Measurements from ENCODE around the gene INHBC.

INHBC gene

GRCh38 chr12:57455374-57456144 lies 21.0 kb downstream of the INHBC start:
- Histone ChIP-seq H3K4me3 (peak overlapping the region in 3 of 10 experiments; percentile 7 to 39 (median 37); a peak in 2 of 20 replicates), H3K9ac (peak overlapping the region in 7 of 11 experiments; percentile 1 to 66 (median 42); a peak in 10 of 22 replicates), H4K20me1 (peaks cover 0 to 3% (median 0%) of the 10 kb centered on the region in 11 experiments; a peak in 3 of 22 replicates), H3K36me3 (no peaks in the 10 kb centered on the region), H3K4me1 (peaks cover 61 to 83% (median 79%) of the 10 kb centered on the region in 10 experiments), H3K27me3 (peaks cover 0 to 6% (median 5%) of the 10 kb centered on the region in 11 experiments; a peak in 17 of 22 replicates), H3K9me3 (replicated peaks in 1 of 11) (no peaks in the 10 kb centered on the region), H3K4me2 (peak overlapping the region; percentile 53 to 89 (median 75)), H3K27ac (peak overlapping the region in 6 of 11 experiments; percentile 3 to 74 (median 54); a peak in 10 of 22 replicates)
- no peak for TF ChIP-seq Cebpa-rat (IDR thresholded peaks at IDR 0.05)

GRCh38 chr12:57456145-57456700 lies 21.6 kb downstream of the INHBC start:
- no peak for TF ChIP-seq Cebpa-rat (IDR thresholded peaks at IDR 0.05)
- H4K20me1 ChIP-seq, result peaks cover 0 to 9% (median 0%) of the 10 kb centered on the region in 11 experiments; a peak in 4 of 22 replicates
- H3K27ac ChIP-seq, result peak overlapping the region in 4 of 11 experiments; percentile 41 to 74 (median 70); a peak in 7 of 22 replicates
- H3K4me3 ChIP-seq, result peak overlapping the region in 3 of 10 experiments; percentile 7 to 39 (median 37); a peak in 2 of 20 replicates
- H3K9ac ChIP-seq, result peak overlapping the region in 6 of 11 experiments; percentile 1 to 66 (median 51); a peak in 8 of 22 replicates
- H3K9me3 ChIP-seq (replicated peaks in 1 of 11), result no peaks in the 10 kb centered on the region
- peaks cover 65 to 86% (median 83%) of the 10 kb centered on the region in 10 experiments for H3K4me1 ChIP-seq
- peak overlapping the region; percentile 53 to 89 (median 75) for H3K4me2 ChIP-seq
- H3K27me3 ChIP-seq, result peaks cover 5 to 13% (median 12%) of the 10 kb centered on the region in 11 experiments
- no peaks in the 10 kb centered on the region for H3K36me3 ChIP-seq

GRCh38 chr12:57456737-57457490 lies 22.3 kb downstream of the INHBC start:
- no peaks in the 10 kb centered on the region for H3K9me3 ChIP-seq (replicated peaks in 1 of 11)
- peak overlapping the region in 9 of 11 experiments; percentile 11 to 97 (median 83); a peak in 10 of 22 replicates for H3K4me2 ChIP-seq
- TF ChIP-seq Cebpa-rat (IDR thresholded peaks at IDR 0.05), result no peak
- H3K9ac ChIP-seq, result no peak overlapping the region
- peaks cover 0 to 9% (median 0%) of the 10 kb centered on the region in 11 experiments; a peak in 4 of 22 replicates for H4K20me1 ChIP-seq
- H3K4me3 ChIP-seq, result no peak overlapping the region
- peaks cover 60 to 84% (median 79%) of the 10 kb centered on the region in 10 experiments for H3K4me1 ChIP-seq
- H3K27me3 ChIP-seq, result peaks cover 7 to 20% (median 17%) of the 10 kb centered on the region in 11 experiments
- peak overlapping the region in 3 of 11 experiments; percentile 3 to 92 (median 22); a peak in 1 of 22 replicates for H3K27ac ChIP-seq
- H3K36me3 ChIP-seq, result no peaks in the 10 kb centered on the region

GRCh38 chr12:57458665-57459054 lies 24.1 kb downstream of the INHBC start:
- no peaks in the 10 kb centered on the region for H3K36me3 ChIP-seq
- no peaks in the 10 kb centered on the region for H3K9me3 ChIP-seq (replicated peaks in 1 of 11)
- peak overlapping the region; percentile 75 to 97 (median 88) for H3K27ac ChIP-seq
- H3K4me3 ChIP-seq, result peak overlapping the region; percentile 56 to 75 (median 70)
- peaks cover 0 to 9% (median 0%) of the 10 kb centered on the region in 11 experiments; a peak in 4 of 22 replicates for H4K20me1 ChIP-seq
- H3K9ac ChIP-seq, result peak overlapping the region; percentile 67 to 90 (median 82)
- H3K27me3 ChIP-seq, result peaks cover 7 to 22% (median 18%) of the 10 kb centered on the region in 11 experiments
- peak overlapping the region; percentile 89 to 100 (median 99) for H3K4me2 ChIP-seq
- H3K4me1 ChIP-seq, result peaks cover 53 to 82% (median 75%) of the 10 kb centered on the region in 10 experiments
- no peak for TF ChIP-seq Cebpa-rat (IDR thresholded peaks at IDR 0.05)

GRCh38 chr12:57459055-57459749 lies 24.6 kb downstream of the INHBC start:
- no peak for TF ChIP-seq Cebpa-rat (IDR thresholded peaks at IDR 0.05)
- H3K4me1 ChIP-seq, result peaks cover 52 to 79% (median 75%) of the 10 kb centered on the region in 10 experiments
- peaks cover 7 to 22% (median 18%) of the 10 kb centered on the region in 11 experiments for H3K27me3 ChIP-seq
- peaks cover 0 to 9% (median 0%) of the 10 kb centered on the region in 11 experiments; a peak in 4 of 22 replicates for H4K20me1 ChIP-seq
- H3K27ac ChIP-seq, result peak overlapping the region; percentile 75 to 97 (median 88)
- no peaks in the 10 kb centered on the region for H3K36me3 ChIP-seq
- peak overlapping the region; percentile 56 to 75 (median 70) for H3K4me3 ChIP-seq
- H3K4me2 ChIP-seq, result peak overlapping the region; percentile 89 to 100 (median 99)
- H3K9me3 ChIP-seq (replicated peaks in 1 of 11), result no peaks in the 10 kb centered on the region
- H3K9ac ChIP-seq, result peak overlapping the region; percentile 67 to 90 (median 82)

- Histone ChIP-seq H3K4me2 (peak within 1 kb of the TSS; percentile 89 to 100 (median 99)), H3K4me1 (peaks cover 45 to 74% (median 69%) of the 10 kb centered on the region in 10 experiments), H3K4me3 (peak within 1 kb of the TSS; percentile 56 to 75 (median 70)), H3K36me3 (no peaks in the 10 kb centered on the region), H3K27ac (peak within 1 kb of the TSS; percentile 75 to 97 (median 88)), H3K9ac (peak within 1 kb of the TSS; percentile 67 to 90 (median 82)), H3K9me3 (replicated peaks in 1 of 11) (no peaks in the 10 kb centered on the region), H4K20me1 (peaks cover 0 to 9% (median 0%) of the 10 kb centered on the region in 11 experiments; a peak in 4 of 22 replicates), H3K27me3 (peaks cover 7 to 22% (median 18%) of the 10 kb centered on the region in 11 experiments)
- no peak for TF ChIP-seq Cebpa-rat (IDR thresholded peaks at IDR 0.05)
Measured at GRCh38 chr12:57459750-57460467, 25.3 kb downstream of the INHBC start, which contains the start of gene GLI1. Gene GLI1 (plus strand): TSS chr12:57459785. CDS start chr12:57463692, 3,907 bp downstream.

GRCh38 chr12:57460468-57460784 lies 25.8 kb downstream of the INHBC start:
- Histone ChIP-seq H3K4me1 (peaks cover 42 to 72% (median 65%) of the 10 kb centered on the region in 10 experiments), H3K27me3 (peaks cover 7 to 22% (median 18%) of the 10 kb centered on the region in 11 experiments), H4K20me1 (peaks cover 0 to 9% (median 0%) of the 10 kb centered on the region in 11 experiments; a peak in 4 of 22 replicates), H3K4me2 (peak overlapping the region; percentile 89 to 100 (median 99)), H3K36me3 (no peaks in the 10 kb centered on the region), H3K27ac (no peak overlapping the region), H3K9ac (peak overlapping the region in 6 of 11 experiments; percentile 28 to 71 (median 56); a peak in 7 of 22 replicates), H3K9me3 (replicated peaks in 1 of 11) (no peaks in the 10 kb centered on the region), H3K4me3 (peak overlapping the region; percentile 56 to 75 (median 70); a peak in 19 of 20 replicates)
- no peak for TF ChIP-seq Cebpa-rat (IDR thresholded peaks at IDR 0.05)

Measured in BLaER1 treated with 17β-estradiol and CSF1 and Interleukin-3, amounts not matched to agents 10 nM and 100 nM (cell line).